GM19463 (cell line): ENCODE data around the gene NEK3.
"Not testable (repeated sequence)": the region's sequence is repeated elsewhere in the genome, so short reads cannot be mapped to it uniquely, and the experiment has no call there.

ENCODE experiments used
- ATAC-seq: cut with Tn5 transposase; IDR thresholded peaks from one replicate; pipeline ENCODE4 v1.9.1; 2021; ENCODE audit warnings: mild to moderate bottlenecking, moderate library complexity; ENCODE audit not compliant: unreplicated experiment

NEK3 gene, protein sequence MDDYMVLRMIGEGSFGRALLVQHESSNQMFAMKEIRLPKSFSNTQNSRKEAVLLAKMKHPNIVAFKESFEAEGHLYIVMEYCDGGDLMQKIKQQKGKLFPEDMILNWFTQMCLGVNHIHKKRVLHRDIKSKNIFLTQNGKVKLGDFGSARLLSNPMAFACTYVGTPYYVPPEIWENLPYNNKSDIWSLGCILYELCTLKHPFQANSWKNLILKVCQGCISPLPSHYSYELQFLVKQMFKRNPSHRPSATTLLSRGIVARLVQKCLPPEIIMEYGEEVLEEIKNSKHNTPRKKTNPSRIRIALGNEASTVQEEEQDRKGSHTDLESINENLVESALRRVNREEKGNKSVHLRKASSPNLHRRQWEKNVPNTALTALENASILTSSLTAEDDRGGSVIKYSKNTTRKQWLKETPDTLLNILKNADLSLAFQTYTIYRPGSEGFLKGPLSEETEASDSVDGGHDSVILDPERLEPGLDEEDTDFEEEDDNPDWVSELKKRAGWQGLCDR

DNA sequence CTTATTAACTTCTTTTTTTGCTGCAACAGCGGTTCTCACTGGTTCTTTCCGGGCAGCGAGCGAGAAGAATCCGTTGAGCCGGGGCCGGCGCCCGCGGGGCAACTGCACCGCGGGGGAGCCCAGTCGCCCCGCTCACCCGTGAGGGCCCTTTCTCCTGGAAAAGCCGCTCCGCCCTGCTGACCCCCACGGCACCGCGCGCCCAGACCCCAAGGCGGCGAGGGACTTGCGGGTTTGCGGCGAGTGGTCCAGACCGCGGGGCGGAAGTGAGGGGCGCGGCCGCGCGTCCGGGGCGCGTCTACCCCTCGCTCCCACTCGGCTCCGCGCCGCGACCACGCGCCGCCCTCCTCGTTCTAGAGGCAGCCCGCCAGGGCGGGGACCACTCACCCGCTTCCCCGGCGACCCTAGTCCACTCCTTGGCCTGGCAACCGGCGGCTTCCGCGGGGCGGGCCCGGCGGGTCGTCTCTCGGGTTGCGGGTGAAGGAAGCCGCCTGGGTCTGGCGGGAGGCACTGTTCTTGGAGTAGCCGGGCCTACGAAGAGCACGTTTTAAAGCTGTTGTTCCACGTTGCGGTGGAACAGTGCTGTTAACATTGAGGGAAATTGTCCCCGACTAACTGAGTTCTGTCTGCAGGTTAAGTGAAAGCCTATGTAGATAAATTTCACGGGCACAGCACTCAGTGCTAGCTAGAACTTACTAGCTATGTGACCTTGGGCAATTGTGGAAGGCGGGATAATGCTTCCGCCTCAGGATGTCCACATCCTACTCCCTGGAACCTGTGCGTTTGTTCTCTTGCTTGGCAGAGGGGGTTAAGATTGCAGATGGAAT, at the start of gene NEK3:
NEK3 (minus strand) TSS at position 439 of the 824 bp plus-strand sequence. CDS start 3,406 bp downstream, outside the sequence.
- peak; percentile 83 for ATAC-seq

DNA sequence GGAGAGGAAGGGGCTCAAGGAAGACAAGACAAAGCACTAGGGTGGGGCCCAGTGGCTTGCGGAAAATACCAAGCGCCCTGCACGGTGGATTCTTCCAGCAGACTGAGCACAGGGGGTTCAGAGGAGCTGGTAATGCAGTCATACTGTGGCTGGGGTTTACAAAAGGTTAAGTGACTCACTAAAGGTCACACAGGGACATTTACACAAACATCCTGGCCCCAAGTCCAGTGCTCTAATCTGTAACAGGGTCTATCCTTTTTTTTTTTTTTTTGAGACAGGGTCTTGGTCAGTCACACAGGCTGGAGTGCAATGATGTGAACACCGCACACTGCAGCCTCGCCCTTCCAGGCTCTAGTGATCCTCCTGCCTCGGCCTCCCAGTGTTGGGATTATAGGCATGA, 49.0 kb upstream of the NEK3 start:
- ATAC-seq, result not testable (repeated sequence)

DNA sequence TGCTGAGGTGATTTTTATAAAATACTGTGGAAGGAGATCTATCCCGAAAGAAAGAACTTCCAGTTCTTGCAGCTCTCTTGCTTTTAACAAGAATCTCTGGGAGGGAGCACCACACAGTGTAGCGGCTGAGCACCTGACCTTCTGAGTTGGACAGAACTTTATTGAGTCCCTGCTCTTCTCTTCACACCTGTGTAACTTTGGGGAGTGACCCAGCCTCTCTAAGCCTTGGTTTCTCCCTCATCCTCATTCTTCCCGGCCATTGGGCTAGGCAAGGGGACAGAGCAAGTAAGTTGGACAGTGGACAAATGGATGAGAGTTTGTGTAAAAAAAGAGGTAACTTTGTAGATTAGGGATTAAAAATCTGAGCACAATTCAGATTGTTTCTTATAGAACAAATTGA, 48.5 kb upstream of the NEK3 start:
- not testable (repeated sequence) for ATAC-seq

DNA sequence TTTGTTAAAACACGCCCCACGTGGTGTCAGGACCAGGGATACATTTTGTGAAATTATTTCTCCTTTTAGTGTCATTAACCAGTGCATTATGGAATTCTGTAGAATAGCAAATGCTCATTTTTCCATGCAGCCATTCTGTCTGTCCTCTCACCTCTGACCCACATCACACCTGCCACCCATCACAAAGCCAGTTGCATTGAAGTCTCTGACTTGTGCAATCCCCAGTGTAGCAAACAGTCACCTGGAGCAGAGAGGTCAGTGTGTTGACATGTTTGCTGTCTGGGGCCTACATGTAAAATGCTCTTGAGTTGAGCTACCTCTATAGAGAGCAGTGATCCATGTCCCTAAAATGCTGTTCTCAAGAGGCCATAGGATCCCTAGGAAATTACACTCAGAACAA, 47.9 kb upstream of the NEK3 start:
- not testable (repeated sequence) for ATAC-seq

DNA sequence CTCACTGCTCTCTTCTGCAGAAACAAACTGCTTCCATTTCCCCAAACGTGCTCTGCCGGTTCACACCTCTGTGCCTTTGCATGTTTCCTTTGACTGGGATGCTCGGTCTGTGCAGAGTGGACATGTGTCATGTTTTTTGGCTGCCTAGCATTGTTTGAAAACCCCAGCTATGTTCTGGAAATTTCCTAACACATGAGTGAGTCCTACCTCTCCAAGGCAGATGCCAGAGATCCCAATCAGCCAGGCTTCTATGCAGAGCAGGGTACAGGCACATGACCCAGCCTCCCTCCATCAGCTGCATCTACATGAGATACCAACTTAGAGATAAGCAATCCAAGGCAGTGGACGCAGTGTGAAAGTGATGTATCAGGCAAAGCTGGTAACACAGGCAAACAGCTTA, 45.1 kb upstream of the NEK3 start:
- ATAC-seq, result not testable (repeated sequence)

DNA sequence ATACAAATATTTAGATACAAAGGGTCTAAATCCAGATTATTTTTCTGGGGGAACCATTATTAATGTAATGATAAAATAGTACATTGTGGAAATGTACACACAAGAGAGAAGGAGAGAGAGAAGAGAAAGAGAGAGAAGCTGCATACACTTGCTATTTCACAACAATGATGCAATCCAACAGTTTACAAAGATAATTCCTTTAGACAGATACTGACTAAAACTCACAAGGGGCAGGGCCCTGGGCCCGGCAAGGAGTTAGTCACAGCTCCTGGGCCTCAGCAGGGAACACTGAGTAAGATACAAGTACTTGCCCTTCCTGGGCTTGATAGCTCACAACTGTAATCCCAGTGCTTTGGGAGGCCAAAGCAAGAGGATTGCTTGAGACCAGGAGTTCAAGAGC, 44.5 kb upstream of the NEK3 start:
- ATAC-seq, result not testable (repeated sequence)

DNA sequence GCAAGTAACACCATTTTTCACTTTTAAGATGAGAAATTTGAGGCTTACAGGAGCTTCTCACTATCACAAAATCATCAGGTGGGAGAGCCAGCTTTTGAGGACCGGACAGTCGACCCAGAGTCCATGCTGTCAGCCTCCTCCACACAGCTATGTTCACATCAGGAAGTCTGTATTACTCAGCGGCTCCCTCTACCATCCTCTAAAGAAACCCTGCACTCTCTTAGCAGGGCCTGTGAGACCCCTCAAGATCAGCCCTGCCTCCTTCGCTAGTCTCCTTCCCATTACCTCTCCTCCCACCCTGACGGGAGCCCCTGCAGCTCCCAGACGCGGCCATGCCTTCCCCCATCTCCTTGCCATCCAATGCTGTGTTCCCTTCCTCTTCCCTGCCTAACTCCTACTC, 43.1 kb upstream of the NEK3 start:
- not testable (repeated sequence) for ATAC-seq

DNA sequence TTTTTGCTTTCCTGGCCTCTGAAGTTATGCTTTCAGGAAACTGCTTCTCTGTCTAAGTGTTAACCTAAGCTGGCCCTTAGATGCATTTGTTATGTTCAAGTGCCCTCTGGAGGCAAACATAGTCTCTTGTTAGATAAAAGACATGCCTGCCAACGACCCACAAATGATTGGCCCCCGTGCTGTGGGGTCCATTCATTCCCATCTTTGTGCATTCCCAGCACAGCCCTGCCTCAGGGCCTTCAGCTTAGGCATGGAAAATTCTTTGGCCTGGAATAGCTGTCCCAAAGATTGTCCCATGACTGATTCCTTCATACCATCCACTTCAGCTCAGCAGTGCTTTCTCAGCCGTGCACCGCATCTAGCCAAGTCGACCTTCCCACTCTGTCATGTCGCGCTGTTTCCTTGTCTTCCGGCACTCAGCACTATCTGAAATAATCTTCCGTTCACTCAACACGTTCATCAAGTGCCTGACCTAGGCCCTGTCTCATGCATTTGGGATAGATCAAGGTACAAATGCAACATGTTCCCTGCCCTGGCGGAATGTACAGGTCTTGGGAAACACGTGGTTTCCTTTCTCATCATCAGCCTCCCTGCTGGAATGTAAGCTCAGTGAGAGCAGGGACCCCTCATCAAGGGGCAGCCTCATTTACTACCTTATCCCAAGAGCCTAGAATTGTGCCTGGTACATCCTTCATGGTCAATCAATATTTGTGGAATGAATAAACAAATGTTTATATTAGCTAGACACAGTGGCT, 42.2 kb upstream of the NEK3 start:
- peak; percentile 60 for ATAC-seq

DNA sequence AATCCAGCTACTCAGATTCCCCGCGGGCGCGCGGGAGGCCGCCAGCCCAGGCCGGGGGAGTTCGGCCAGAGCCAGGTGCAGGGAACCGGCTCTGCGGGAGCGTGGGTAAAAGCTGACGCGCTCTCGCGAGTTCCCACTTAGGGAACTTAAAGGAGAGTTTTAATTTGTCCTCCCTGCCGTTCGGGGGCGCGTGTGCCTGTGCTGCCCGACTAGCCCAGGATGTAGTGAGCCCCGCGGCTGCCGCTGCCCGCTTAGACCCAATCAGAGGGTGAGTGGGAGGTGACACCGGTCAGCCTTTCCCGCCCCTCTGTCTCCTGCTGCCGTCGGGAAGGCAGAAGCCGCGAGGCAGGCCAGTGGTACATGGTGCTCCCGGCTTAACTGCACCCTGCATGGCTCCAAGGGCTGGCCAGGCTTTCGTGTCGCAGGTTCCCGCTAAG, 36.0 kb upstream of the NEK3 start:
- ATAC-seq, result peak; percentile 58

DNA sequence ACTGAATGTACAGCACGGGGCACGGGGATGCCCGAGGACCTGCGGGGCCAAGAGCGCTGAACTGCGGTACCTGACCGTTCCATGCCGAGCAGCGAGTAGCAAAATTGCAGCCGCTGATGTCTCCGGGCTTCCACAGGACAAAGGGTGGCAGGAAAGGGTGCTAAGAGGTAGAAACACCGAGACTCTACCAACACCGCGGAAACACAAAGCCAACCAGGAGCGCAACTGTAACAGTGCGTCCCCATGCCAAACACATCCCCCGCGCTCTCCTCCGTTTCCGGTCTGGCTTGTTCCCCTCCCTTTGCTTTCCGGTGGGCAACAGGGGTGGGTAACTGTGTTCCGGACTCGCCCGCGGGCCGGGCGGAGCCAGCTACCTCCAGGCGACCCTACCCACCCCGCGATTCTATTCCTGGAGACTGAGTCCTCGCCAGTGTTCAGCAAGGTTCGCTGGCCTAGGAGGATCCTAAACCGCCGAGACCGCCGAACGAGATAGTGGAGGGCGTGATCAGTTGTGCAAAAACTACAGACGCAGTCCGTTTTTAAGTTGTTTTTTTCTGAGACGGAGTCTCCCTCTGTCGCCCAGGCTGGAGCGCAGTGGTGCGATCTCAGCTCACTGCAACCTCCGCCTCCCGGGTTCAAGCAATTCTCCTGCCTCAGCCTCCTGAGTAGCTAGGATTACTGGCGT, 34.9 kb upstream of the NEK3 start:
- ATAC-seq, result peak; percentile 74

DNA sequence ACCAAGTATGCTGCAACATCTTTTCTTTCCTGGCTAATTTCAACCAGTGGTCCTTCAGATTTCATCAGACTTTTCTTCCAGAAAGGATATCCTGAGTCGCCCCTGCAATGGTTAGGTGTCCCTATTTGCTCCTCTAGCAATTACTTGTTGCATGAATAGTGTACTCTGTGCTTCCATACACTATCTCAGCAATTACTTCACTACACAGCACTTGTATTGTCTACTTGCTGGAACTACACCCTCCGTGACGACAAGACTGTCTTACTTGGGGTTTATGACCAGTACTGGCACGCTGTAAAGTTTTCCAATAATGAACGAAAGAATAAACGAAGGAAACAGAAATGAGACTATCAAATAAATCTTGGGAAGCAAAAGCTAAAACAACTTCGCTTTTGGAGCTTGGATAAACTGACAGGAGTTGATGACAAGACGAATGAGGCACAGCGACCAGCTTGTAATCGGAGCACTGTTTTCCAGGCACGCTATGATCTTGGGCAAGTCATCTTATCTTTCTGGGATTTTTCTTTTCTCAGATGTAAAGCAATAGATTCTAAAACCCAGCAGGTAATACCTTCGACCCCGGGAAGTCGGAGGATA, 34.3 kb upstream of the NEK3 start:
- ATAC-seq, result not testable (repeated sequence)

DNA sequence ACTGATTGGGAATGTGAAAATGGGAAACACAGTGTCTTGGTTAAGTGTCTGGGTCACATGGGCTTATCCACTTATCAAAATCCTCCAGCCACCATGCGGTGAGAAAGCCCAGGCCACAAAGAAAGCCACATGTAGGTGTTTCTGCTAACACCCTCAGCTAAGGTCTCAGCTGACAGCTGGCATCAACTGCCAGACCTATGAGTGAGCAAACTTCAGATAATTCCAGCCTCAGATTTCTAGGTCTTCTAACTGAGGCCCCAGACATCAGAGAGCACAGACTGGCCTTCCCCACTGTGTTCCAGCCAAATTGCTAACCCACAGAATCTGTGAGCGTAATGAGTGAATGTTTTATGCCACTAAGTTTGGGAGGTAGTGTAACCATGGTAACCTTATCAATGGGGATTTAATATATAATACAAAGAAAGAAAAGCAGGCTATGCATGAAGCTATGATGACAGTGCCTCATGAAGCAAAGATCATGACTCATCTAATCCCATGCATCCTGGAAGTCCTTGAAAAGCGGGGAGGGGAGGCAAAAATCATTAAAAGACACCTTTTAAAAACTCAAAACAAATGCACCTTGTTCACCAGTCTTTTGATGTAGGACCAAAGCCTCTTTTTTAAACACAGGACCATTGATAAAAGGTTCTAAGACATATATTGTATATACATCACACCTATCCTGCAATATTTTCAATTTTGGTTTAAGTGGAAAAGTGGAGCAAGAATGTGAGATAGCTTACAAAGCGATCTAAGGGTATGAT, 28.2 kb upstream of the NEK3 start:
- ATAC-seq, result not testable (repeated sequence)

DNA sequence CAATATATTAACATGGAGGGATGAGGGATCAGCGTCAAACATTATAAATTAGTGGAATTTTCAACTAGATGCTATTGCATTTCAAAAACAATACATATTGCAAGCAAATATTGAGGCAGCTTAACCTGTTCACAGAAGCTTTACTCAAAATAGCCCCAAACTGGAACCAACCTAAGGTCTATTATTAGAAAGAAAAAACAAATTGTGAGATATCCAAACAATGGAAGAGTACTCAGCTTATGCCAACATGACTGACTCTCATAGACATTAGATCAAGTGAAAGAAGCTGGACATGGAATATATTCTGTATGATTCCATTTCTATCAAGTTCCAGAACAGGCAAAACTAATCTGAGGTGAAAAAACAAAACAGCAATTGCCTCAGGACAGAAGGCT, 27.6 kb upstream of the NEK3 start:
- no peak for ATAC-seq

DNA sequence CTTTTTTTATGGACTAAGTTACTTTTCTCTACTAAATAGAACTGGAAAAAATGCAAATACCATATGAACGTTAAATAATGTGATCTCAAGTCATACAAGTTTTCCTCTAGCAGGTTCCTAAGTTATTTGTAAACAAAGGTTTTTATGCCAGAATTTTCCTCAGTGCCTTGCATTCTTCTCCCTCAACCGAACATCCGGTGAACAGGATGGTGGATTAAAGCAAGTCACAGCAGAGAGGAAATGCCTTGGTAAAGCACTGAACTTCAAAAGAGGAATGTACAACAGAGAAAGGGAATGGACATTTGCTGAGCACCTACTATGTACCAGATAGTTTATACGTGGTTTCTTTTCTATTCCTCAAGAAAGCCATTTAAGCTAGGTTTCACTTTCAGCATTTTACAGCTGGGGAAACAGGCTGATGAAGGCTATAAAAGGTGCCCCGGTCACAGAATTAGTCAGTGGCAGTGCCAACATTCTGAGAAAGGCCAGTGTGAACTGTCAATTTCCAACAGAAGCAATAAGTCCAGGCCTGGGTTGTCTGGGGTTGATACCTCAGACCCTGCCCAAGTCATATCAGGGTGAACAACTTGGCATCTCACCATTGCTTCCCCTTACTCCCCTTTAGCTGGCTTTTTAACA, 22.0 kb upstream of the NEK3 start:
- ATAC-seq, result peak; percentile 79

DNA sequence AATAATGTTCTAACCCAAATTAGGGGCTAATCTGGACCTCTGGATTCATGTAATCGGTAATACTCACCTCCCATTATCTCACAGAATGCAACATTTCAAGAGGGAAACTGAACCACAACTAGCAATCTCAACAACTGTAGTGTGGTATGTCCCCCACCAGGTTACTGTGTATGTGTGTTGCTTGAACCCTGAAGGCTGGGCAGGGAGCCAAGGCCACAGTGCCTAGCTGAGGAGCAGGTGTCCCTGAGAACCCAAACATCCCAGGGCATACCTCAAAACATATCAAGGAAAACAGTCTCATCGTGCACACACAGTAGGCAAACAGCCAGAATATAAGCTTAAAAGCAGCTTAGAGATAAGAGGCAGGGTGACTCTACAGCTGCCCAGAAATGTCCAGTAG, 20.5 kb upstream of the NEK3 start:
- ATAC-seq, result no peak

DNA sequence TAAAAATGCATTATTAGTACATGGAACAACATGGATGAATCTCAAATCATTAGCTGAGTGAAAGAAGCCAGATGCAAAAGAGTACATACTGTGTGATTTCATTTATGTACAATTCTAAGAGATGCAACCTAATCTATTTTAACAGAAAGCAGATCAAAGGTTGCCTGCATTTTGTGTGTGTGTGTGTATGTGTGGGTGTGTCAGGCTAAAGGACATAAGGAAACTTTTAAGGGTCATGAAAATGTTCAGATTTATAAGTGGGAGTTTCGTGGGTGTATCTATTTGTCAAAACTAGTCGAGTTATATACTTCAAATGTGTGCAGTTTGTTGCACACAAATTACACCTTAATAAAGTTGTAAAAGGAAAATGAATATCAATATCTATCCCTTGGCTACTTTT, 17.9 kb upstream of the NEK3 start:
- ATAC-seq, result no peak

DNA sequence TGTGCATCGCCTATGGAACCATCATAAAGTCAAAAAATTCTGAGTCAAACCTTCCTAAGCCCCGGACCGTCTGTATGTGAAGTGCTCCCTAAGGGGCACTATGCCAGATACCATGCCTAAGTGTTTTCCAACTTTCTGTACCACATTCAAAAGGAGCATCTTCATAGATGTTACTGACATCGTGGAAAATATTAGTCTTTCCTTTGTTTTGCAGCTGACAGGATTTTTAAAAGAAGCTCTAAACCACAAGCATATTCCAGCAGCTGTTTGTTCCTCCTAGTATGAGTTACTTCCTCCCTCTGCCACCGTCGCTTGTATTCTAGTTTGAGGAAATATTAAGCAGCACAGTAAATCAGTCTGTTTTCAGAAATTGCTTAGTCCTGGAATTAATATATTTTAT, 14.6 kb upstream of the NEK3 start:
- not testable (repeated sequence) for ATAC-seq

DNA sequence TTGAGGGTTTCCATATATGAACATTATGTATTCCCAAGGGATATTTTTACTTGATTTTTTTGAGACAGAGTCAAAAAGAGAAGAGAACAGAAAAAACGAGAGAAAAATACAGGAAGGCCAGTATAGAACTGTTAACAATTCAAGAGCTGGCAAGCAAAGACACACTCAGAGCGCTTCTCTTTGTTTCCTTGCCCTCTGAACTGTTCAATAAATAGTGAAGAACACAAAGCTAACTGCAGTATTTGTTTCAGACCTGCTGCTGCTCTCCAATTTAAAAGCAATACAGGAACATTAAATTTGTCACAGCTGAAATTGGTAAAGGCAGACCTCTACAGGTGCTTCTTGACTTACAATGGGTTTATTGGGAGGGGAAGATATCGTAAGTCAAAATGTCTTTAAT, 14.0 kb upstream of the NEK3 start:
- ATAC-seq, result no peak

DNA sequence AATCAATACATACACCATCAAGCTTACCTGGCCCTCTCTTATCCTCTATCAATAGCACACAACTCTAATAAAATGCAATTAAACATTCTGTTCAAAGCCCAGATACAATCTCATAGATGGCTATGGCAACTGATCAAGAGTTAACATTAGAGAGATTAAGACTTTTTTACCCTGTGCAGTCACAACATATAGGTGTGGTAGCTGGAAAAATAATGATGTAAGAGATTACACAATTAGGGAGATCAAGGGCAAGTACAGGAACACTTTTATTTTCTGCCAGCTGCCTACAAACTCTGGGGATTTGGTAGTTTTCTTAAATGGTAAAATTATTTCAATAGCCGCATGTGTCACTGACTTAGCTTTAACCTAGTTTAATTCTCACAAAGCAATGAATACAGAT, 12.3 kb upstream of the NEK3 start:
- ATAC-seq, result not testable (repeated sequence)
